Astrocyte of the cerebellum (primary cell): ENCODE data around the gene KANK3.
A peak's percentile ranks its signal among the peaks of the same experiment; 100 is the strongest.
"Not testable (repeated sequence)": the region's sequence is repeated elsewhere in the genome, so short reads cannot be mapped to it uniquely, and the experiment has no call there.

Source experiments
- DNase-seq: peaks from one replicate; pipeline ENCODE4 v3.0.0-alpha.2; 2011; ENCODE audit warnings: low read depth
- H3K4me3 ChIP-seq: 2 replicates; pipeline ENCODE4 v1.5.1; 2011; ENCODE audit warnings: mild to moderate bottlenecking, low read depth, low read length, moderate library complexity
- CTCF ChIP-seq: IDR thresholded peaks from 2 replicates; pipeline ENCODE4 v1.5.1; 2012; ENCODE audit warnings: low read length, low read depth, moderate library complexity, mild to moderate bottlenecking; ENCODE audit errors: missing control alignments
- in situ Hi-C: cut with HindIII; loops from 2 replicates; pipeline ENCODE4 v1.10.0; 2017; ENCODE audit warnings: low sequenced_read_pairs

KANK3 gene

GRCh38 chr19:8320564-8321066 is 22.4 kb downstream of the KANK3 start:
- no peak for TF ChIP-seq CTCF
- in situ Hi-C loops: no loop called here
- DNase-seq: no peak
- peak overlapping the region; percentile 100 for H3K4me3 ChIP-seq

- no peak for TF ChIP-seq CTCF
- no peak for DNase-seq
- H3K4me3 ChIP-seq: peak overlapping the region; percentile 100
- in situ Hi-C loops: no loop called here
Measured at GRCh38 chr19:8319807-8320520, 23.1 kb downstream of the KANK3 start.

GRCh38 chr19:8318835-8319234 is 24.2 kb downstream of the KANK3 start:
- in situ Hi-C loops, DNase-seq: not testable (repeated sequence)

GRCh38 chr19:8316351-8317125 is 26.5 kb downstream of the KANK3 start:
- TF ChIP-seq CTCF: no peak

More at GRCh38 chr19:8318835-8319234, 24.2 kb downstream of the KANK3 start:
- not testable (repeated sequence) for H3K4me3 ChIP-seq

GRCh38 chr19:8314981-8315640 is 28.0 kb downstream of the KANK3 start:
- DNase-seq, in situ Hi-C loops: not testable (repeated sequence)

More at GRCh38 chr19:8316351-8317125, 26.5 kb downstream of the KANK3 start:
- no peak for DNase-seq
- no peak overlapping the region for H3K4me3 ChIP-seq
- in situ Hi-C loops: no loop called here

GRCh38 chr19:8311461-8312260 is 31.4 kb downstream of the KANK3 start:
- DNase-seq: no peak
- no peak for TF ChIP-seq CTCF
- in situ Hi-C loops: no loop called here
- H3K4me3 ChIP-seq: no peak overlapping the region

More at GRCh38 chr19:8314981-8315640, 28.0 kb downstream of the KANK3 start:
- H3K4me3 ChIP-seq: not testable (repeated sequence)
